Fibroblast of skin of right biceps (primary cell): ENCODE results near the gene VTN.

Source experiments
- DNase-seq: peaks from one replicate; pipeline ENCODE4 v3.0.0-alpha.2; 2013

The VTN gene, protein sequence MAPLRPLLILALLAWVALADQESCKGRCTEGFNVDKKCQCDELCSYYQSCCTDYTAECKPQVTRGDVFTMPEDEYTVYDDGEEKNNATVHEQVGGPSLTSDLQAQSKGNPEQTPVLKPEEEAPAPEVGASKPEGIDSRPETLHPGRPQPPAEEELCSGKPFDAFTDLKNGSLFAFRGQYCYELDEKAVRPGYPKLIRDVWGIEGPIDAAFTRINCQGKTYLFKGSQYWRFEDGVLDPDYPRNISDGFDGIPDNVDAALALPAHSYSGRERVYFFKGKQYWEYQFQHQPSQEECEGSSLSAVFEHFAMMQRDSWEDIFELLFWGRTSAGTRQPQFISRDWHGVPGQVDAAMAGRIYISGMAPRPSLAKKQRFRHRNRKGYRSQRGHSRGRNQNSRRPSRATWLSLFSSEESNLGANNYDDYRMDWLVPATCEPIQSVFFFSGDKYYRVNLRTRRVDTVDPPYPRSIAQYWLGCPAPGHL

DNA sequence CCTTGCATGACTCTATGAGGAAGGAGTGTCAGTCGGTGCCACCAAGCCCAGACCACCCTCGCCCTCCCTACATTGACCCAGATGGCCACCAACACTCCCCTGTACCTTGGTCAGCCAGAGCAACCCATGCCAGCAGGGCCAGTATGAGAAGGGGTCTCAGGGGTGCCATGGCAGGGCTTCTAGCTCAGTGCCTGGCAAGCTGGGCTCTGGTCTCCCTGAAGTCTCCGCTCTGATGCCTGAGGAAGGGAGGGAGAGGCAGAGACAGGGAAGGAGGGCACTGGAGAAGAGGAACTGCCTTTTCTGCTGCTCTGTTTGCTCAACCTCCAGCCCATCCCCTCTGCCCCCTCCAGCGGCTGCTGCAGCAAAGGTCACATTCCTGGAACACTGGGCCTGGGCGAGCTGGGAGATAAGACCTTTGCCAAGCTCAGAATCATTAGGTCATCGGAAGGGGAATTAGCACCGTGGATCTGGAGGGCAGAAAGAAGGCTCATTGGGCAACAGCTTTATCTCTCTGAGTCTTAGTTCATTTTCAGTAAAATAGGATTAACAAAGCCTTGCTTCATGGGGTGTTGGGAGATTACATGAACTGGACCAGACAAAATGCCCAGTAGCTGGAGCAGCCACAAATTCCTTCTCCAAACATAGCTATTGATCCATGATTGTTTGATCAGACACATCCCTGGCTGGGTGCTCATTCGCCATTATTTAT lies at the start of gene VTN:
VTN (minus strand) TSS at position 273 of the 709 bp plus-strand sequence; CDS start at position 169, 104 bp downstream.
- no peak for DNase-seq

DNA sequence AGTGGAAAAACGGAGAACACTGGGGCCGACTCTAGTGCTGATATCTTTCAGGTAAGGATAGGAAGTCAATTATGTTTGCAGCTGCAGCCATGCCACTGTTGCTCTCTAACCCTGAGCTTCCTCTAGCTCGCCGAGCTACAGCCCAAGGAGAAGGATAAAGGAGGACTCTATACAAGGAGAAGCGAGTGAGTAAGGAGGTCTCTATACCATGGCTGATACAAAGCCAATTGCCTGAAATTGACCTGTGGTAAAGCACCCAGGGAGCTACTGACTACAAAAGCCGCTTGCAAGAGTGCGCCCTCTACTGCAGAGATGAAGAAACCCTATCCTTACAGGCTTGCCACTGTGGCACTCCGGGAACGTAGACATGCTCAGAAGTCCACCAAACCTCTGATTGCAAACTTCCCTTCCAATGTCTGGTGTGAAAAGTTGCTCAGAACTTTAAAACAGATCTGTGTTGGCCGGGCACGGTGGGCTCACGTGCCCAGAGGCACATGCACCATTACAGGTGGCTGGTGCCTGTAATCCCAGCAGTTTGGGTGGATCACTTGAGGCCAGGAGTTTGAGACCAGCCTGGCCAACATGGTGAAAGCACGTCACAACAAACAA lies 46.7 kb upstream of the VTN start:
- DNase-seq = peak; percentile 49

DNA sequence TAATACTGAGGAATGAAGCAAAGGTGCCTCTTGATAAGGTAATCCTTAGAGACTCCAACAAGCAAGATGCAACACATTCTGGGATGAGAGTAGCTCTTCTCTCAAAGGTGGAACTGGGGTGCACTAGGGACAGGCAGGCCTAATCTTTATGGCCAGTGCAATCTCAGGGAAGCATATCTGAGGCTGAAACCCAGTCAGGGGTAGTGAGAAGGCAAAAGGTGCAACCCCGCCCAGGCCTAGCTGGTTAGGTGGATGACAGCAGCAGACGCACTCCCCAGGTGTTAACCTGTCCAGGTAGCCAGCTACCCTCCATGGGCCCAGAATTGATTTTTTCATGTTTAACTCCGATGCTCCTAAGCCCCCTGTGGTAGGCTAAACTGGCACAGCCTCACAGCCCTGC lies 45.8 kb upstream of the VTN start:
- DNase-seq = no peak

DNA sequence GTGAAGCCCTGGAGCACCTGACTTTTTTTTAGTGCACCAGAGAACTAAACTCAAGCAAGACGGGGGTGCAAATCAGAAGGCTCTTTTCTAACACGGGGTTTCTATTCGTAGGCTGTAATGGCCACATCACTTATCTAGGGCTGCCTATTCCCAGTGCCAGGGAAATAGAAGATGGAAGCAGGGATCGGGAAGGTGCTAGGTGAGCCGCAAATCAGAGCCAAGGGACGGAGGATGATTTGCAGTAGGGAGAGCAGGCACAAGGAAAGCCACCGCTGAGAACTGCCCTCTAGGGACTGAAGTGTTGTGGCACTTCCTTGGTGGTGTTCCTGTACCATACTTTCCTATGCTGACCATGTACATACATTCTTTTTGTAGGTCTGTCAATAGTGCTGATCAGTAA lies 43.7 kb upstream of the VTN start:
- DNase-seq = no peak

DNA sequence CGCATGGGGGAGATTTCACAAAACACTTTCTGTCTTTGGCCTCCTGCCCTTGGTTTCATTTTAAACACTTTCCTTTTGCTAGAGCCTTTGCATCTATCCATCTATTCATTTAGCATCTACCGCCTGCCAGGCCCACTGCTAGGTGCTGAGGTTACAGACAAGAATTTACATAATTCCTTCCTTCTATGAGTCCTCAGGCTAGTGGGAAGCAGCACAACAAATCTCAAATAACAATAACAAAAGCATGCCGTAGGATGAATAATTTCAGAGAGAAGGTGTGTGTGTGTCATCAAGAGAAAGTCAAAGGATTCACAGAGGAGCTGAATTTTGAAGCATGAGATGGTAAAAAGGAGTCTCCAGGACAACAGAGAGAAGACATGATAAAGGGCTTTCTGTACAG lies 42.0 kb upstream of the VTN start:
- no peak for DNase-seq

DNA sequence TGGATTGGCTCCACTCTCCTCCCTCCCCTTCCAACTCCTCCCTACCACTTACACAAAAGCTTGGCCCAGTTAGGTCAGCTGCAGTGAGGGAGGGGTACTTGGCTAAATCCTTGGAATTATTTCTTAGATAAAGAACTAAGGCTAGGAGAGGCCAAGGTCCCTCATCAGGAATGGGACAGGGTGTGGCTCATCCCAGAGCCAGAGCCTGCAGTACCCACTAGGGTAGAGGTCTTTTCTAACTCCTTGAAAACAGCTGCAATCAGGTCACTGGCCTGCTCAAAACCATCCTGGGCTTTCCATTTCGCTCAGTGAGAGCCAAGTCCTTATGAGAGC lies 37.8 kb upstream of the VTN start:
- no peak for DNase-seq

DNA sequence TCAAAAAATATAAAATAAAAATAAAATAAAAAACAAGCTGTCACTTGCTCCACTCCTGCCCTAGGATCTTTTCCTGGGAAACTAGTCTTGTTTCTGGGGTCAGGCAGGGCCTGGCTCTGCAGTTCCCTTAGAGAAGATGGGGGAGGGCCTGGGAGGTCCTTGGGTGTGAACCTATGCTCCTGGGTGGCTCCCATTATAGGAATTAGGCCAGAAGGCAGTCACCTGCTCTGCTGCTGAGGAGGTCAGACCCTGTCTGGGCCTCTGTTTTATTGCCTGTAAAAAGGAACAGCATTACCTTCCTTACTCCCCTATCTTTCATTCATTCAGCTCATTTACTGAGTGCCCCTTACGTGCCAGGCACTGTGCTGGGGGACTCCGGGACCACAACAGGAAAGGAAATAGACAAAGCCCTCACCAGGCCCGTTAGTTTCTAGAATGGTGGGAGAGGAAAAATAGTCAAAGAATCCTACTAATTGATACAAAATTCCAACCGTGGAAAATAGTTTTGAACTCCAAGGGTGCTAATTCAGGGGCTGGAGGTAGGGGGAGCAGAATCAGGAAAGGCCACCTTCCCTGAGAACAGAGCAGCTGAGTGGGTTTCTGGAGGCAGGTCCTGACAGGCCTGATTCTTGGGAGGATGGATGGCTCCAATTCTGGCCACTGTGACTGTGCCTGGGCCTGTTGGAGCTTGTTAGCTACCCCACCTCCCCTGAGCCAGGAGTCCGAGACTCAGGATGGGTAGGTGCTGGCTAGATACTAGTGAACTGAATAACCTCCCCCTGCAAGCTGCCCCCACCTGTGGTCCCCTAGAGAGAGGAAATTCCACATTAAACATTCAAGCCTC lies 37.2 kb upstream of the VTN start:
- no peak for DNase-seq

DNA sequence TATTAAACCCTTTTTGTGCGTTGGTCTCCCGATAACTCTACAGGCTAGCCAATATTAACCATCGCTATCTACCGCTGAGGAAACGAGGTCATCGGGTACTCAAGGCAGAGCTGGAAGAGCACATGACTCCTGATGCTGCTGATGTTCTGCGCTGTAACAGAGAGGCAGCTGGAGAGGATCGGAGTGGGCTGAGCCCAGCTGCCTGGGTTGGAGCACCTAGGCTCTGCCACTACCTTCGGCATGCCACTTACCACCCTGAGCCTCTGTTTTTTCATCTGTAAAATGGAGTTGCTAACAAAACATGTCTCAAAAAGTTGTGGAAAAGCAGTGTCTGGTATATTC lies 36.3 kb upstream of the VTN start:
- no peak for DNase-seq

DNA sequence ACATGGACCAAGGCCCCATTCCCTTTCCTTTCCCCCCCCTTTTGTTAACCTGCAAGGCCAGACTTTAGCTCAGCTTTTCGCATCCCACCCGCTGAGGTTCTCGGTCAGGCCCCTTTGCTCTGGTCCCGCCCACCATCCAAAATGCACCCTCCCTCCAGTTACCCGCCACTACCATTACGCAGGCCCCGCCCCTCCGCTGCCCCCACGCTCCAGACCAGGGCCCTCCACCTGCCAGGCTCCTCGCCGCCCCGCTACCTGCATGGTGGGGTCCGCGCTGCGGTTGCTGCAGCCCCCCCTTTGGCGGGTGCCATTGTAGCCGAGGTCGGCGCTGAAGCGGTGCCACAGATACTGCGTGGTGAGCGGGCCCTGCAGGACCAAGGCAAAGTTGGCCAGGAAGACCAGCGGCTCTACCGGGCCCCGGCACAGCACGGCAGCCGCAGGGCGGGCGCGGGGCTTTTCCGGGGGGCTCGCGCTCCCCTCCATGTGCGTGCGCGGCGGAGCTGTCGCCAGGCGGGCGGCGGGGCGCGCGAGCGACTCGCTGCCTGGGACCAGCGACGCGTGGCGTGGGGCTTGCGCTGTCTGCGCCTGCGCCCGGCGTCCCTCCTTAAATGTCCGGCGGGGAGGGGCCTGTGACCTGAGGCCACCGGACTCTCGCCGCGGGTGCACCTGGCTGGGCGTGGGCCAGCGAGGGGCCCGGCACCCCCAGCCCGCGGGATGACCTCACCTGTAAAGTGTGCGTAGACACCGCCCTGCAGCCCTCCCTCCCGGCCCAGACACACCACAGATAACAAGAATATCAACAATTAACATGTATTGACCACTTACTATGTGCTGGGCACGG lies 35.7 kb upstream of the VTN start, which contains the start of gene SLC46A1:
SLC46A1 (minus strand) TSS at position 581 of the 841 bp plus-strand sequence; CDS start at position 483, 98 bp downstream.
- DNase-seq = no peak

DNA sequence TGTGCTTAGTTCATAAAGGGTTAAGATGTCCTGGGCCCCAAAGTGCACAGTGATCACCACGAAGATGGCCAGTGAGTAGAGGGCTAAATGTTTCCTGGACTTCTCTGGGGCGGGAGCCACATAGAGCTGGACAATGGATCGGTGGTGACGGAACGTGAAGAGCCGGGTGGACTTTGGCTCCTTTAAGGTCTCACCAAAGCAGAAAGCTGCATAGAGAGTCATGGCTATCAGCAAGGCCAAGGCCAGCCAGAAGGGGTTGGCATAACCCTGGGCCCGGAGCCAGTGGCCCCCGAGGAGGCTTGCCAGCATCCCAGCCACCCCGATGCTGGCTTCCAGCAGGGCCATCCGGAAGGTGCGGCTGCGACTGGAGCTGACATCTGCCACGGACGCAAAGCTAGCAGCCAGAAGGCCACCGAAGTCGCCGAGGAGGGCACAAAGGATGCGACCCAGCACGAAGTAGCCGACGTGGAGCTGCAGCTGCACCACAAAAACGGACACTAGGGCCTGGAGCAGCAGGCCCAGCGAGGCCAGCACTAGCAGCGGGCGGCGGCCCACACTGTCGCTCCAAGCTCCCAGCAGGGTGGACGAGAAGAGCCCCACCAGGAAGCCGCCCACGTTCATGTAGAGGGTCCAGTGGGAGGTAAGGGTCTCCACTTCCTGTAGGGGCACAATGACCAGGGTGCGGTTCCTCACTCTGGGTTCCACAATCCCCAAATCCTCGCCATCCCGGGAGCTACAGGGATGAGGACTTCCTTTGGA lies 34.9 kb upstream of the VTN start:
- DNase-seq = no peak

DNA sequence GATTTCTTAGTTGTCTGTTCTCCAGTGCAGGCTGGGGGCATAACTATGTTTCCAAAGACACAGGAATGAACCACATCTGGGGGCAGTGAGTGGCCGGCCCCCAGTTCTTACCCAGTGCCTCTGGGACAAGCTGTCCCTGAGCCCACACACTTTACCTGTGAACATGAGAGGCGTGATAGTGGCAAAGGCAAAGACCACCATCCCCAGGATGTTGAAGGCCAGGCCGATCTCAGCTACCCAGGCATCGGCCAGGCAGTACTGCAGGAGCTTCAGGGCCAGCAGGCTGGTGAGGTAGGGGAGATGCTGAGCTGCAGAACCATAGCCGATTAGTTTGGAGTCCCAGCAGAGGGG lies 34.3 kb upstream of the VTN start:
- DNase-seq = no peak

DNA sequence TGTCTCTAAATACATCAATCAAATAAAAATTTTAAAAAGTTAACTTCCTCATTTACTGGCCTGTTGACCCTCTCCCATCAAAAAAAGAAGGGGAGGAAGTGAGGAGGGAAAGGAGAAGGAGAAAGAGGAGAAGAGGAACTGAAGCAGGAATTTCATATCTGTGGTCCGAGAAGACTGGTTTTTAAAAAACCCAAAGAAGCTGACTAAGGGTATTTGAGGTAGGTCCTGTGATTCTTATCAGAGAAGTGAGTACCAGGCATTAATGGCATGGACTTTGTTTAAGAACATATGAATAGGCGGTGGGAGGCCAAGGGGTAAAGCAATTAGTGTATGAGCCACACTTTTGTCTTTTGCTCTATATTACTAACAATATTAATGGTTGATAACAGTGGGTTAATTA lies 33.9 kb upstream of the VTN start:
- no peak for DNase-seq

DNA sequence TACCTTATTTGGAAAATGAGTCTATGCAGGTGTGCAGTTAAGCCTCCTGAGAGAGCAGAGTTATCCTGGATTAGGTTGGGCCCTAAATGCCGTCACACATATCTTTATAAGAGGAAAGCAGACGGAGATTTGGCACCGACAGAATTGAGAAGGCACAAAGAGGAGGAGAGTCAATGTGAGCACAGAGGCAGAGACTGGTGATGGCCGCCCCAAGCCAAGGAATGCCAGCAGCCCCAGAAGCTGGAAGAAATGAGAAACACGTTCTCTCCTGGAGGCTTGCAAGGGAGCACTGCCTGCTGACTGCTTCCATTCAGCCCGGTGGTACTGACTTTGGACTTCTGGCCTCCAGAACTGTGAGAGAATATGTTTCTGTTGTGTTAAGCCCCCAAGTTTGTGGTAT lies 32.7 kb upstream of the VTN start:
- no peak for DNase-seq

DNA sequence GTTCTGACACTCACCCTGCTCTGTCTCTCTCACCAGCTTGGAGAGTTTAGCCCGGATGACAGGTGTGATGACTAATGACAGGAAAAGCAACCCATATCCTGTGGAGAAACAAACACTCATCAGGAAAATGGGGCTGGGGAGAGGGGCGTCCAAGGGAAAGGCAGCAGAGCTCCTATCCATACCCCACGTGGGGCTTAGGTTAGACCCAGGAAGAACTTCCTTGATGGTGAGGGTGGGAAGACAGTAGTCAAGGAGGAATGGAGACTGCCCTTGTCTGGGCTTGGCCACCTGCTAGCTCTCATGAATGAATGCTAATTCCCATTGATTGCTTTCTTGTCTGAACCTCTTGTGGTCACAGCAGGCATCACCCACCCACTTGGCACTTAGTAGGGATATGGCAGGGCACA lies 32.1 kb upstream of the VTN start:
- no peak for DNase-seq

DNA sequence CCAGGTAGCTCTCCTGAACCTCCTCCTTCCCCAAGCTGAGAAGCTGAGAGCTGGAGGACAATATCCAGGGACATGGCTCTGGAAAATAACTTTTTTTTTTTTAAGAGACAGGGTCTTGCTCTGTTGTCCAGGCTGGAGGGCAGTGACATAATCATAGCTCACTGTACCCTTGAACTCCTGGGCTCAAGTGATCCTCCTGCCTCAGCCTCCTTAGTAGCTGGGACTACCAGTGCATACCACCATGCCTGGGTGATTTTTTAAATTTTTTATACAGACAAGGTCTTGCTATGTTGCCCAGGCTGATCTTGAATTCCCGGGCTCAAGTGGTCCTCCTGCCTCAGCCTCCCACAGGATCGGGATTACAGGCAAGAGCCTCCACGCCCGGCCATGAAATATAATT lies 29.7 kb upstream of the VTN start:
- DNase-seq = no peak

DNA sequence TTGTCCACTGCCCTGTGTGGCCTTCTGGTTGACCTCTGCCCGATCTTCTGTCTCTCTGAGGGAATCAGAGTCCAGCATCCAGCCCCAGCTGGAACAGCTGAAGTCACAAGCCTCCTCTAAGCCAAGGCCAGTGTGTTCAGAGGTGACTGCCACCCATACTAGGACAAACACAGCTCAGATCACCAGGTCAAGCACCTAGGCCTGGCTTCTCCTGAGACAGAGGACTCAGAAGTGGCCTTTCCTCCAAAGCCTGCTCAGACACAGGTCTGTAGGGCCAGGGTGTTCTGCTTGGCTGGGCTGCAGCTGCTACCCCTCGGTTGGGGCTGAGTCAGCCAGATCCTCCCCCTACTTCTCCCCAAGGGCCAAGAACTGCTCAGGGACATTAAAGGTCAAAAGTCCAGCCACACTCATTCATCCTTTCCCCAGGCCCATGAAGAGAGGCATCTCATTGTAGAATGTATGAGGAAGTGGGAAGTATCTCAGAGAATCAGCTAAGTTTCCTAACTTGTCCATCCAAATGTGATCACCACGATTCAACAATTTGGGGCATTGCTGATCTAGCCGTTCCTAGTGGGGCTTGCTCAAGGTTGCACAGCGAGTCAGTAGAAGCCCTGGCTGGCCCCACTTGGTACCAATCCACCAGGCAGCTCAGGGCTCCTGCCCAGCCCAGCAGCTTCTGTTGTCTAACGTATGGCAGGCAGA lies 28.3 kb upstream of the VTN start:
- DNase-seq = no peak

DNA sequence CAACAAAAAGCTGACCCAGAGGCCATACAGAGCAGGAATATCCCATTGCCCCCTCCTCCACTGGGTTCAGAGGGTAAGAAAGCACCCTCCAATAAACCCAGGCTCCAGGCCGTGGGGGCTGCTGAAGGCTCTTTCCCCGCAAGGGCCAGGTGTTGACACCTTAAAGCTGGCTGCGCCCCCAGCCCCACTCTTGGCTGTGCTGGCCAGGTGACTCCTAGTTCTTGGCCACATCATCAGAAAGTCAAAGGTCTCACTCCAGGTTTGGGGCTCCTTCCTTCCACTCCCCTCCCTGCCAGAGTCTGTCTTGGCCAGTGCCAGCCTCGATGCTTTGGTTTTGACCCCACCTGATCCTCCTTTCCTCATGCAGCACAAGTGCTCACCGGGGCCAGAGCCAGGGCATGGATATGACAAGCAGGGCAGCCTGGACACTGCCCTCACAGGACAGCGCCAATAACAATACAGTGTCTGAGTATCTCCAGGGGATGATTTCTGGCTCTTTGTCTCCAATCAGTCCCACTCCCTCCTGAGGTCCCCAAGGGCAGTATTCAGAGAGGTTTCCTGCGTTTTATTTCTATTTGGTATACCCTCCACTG lies 27.7 kb upstream of the VTN start:
- no peak for DNase-seq

DNA sequence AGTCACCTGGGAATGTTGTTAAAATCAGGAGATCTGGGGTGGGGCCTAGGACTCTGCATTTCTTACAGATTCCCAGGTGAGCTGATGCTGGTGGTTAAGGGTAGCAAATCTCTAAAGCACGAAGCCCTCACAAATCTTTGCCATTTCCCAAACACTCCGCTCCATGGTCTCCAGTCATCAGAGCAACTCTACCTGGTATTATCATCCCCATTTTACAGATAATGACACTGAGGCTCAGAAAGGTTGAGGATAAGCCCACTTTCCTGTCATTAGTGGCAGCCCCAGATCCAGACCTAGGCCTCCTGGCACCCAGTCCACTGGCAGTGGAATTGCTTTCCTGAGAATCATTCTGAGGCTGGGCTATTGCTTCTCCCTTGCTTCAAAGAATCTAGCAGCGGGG lies 27.2 kb upstream of the VTN start:
- DNase-seq = no peak

DNA sequence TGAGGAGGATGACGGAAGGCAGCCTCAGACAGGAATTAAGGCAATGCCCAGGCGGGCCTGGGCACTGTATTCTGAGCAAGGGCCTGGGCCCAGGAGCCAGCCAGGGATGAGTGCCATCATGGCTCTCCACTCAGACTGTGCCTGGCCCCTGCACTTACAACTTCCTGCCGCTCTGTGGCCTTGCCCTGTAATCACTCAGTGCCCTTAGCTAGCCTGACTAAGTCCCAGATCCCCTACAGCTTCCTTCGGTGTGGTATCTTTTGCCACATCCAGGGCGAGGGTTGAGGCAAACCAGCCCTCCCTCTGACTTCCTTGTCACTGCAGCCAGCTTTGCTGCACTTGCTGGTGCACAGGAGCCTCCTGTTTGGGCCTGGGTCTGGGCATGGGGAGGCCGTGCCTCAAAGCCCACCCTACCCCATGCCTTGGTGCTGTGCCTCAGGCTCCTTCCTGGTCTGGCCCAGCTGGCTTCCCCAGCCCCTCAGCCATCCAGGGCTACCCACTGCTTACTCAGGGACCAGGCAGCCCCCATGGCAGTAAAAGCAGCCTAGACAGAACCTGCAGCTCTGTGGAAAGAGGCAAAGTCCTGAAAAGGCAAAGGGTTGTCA lies 26.6 kb upstream of the VTN start:
- DNase-seq = no peak

DNA sequence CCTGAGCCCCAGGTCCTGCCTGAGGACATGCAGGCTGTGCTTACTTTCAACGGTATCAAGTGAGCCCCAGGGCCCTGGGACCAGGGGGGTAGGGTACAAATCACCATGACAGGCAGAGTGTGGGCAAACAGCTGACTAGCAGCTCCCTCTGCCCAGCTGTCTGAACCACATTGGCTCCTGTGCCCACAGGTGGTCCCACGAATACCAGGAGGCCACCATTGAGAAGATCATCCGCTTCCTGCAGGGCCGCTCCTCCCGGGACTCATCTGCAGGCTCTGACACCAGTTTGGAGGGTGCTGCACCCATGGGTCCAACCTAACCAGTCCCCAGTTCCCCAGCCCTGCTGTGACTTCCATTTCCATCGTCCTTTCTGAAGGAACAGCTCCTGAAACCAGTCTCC lies 25.9 kb upstream of the VTN start:
- DNase-seq = no peak
